ENCODE data around the gene ANKDD1A. TPM values are rescaled to one million over a fixed set of nuclear protein-coding genes. Genes with fewer than 3 reads are reported as not detected.

The ANKDD1A gene
- total RNA-seq, 1 experiment from 2014 or later = 0.16 TPM

DNA sequence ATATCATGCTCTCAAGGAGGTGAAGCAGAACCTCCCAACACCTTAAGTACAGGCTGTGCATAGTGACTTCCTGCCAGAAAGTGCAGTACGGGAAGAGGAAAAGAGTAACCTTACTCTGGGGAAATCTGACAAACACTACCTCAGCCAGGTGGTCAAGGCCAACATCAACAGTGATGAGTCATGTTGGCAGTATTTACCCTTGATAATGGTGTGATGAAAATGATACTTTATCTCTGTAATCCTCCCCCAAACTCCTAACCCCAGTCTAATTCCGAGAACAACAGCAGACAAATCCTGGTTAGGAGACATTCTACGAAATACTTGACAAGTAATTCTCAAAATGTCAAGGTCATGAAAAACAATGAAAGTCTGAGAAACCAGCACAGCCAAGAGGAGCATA, 26.5 kb downstream of the ANKDD1A start:
- Mint-ChIP-seq H3K36me3 (ENCODE audit: insufficient read depth, unreplicated experiment) (no peaks in the 10 kb centered on the region), H3K4me1 (ENCODE audit: insufficient read depth, unreplicated experiment) (no peaks in the 10 kb centered on the region), H3K27ac (ENCODE audit: low read depth, unreplicated experiment) (no peak overlapping the region), H3K9me3 (ENCODE audit: unreplicated experiment) (peaks cover 6% of the 10 kb centered on the region), H3K4me3 (ENCODE audit: unreplicated experiment) (no peak overlapping the region), H3K27me3 (ENCODE audit: insufficient read depth, unreplicated experiment) (no peaks in the 10 kb centered on the region)
- ChIA-PET POLR2A (no interaction called here), CTCF (no interaction called here)
- DNase-seq (ENCODE audit: unreplicated experiment) = peak; percentile 66
- intact Hi-C loops (cut with micrococcal nuclease) = no loop called here
- TF ChIP-seq, protein P1, sequence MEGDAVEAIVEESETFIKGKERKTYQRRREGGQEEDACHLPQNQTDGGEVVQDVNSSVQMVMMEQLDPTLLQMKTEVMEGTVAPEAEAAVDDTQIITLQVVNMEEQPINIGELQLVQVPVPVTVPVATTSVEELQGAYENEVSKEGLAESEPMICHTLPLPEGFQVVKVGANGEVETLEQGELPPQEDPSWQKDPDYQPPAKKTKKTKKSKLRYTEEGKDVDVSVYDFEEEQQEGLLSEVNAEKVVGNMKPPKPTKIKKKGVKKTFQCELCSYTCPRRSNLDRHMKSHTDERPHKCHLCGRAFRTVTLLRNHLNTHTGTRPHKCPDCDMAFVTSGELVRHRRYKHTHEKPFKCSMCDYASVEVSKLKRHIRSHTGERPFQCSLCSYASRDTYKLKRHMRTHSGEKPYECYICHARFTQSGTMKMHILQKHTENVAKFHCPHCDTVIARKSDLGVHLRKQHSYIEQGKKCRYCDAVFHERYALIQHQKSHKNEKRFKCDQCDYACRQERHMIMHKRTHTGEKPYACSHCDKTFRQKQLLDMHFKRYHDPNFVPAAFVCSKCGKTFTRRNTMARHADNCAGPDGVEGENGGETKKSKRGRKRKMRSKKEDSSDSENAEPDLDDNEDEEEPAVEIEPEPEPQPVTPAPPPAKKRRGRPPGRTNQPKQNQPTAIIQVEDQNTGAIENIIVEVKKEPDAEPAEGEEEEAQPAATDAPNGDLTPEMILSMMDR (IDR thresholded peaks at IDR 0.05; ENCODE audit: unreplicated experiment) = no peak
- BruUV-seq (replicated peaks) = no TSS peak

DNA sequence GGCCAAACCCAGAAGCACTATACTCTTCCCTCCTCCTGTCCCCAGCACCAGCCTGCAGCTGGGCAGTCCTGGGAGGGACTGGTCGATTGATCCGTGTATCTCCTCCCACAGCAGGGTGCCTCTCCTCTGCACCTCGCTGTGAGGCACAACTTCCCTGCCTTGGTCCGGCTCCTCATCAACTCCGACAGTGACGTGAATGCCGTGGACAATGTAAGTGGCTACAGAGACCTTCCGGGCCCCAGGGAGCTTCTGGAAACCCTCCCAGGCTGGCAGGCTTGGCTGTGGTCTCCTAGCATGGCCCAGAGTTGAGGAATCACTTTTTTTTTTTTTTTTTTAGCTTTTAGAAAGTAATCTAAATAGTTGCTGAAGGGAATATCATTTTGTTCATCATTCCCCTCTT, 30.7 kb downstream of the ANKDD1A start:
- POLR2A ChIA-PET = no interaction called here
- TF ChIP-seq, protein P1 (IDR thresholded peaks at IDR 0.05; ENCODE audit: unreplicated experiment) = no peak
- H3K4me3 Mint-ChIP-seq (ENCODE audit: unreplicated experiment) = no peak overlapping the region
- H3K9me3 Mint-ChIP-seq (ENCODE audit: unreplicated experiment) = peaks cover 6% of the 10 kb centered on the region
- CTCF ChIA-PET = interaction anchor here (0.7 kb wide), 1 partner anchor 55 kb away, joined by 3 read pairs; no protein-coding TSS in a partner anchor
- BruUV-seq (replicated peaks) = no TSS peak
- H3K27me3 Mint-ChIP-seq (ENCODE audit: insufficient read depth, unreplicated experiment) = no peaks in the 10 kb centered on the region
- DNase-seq (ENCODE audit: unreplicated experiment) = no peak
- intact Hi-C loops (cut with micrococcal nuclease) = no loop called here
- no peaks in the 10 kb centered on the region for H3K4me1 Mint-ChIP-seq (ENCODE audit: insufficient read depth, unreplicated experiment)
- no peaks in the 10 kb centered on the region for H3K36me3 Mint-ChIP-seq (ENCODE audit: insufficient read depth, unreplicated experiment)
- H3K27ac Mint-ChIP-seq (ENCODE audit: low read depth, unreplicated experiment) = no peak overlapping the region

DNA sequence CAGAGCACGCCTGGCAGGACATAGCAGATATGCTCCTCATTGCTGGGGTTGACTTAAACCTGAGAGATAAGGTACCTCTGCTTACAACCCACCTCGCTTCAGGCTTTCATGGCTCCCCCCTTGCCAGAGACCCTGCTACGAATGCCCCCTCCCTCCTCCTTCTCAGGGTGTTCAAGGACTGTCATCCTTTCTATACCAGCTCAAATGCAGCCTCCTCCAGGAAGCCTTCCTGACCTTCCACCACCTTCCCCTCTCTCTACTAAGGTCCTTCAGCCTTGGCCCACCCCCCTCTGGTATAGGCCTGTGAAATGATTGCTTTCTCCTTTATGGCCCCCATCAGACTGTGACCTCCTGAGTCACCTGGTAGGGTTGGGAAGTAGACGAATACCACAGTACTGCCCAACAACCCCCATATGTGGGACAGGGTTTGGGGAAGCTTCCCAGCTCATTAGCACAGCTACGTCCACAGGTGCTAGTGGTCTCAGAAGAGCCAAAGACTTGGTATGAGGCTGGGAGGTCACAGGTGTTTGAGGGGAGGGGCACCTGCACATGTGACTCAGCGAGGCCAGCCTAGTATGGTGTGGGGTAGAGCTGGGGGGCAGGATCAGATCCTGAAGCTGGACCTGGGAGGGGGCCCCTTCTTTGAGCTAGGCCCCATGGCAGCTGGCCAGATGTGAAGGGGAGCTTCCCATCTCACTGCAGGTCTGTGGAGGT, 32.0 kb downstream of the ANKDD1A start:
- H3K27ac Mint-ChIP-seq (ENCODE audit: low read depth, unreplicated experiment) = no peak overlapping the region
- TF ChIP-seq, protein P1 (IDR thresholded peaks at IDR 0.05; ENCODE audit: unreplicated experiment) = no peak
- no peaks in the 10 kb centered on the region for H3K36me3 Mint-ChIP-seq (ENCODE audit: insufficient read depth, unreplicated experiment)
- no peaks in the 10 kb centered on the region for H3K27me3 Mint-ChIP-seq (ENCODE audit: insufficient read depth, unreplicated experiment)
- DNase-seq (ENCODE audit: unreplicated experiment) = no peak
- H3K4me1 Mint-ChIP-seq (ENCODE audit: insufficient read depth, unreplicated experiment) = no peaks in the 10 kb centered on the region
- CTCF ChIA-PET = interaction anchor here (1.0 kb wide), 1 partner anchor 21 kb away, joined by 4 read pairs; no protein-coding TSS in a partner anchor
- POLR2A ChIA-PET = interaction anchor here (1.1 kb wide), 1 partner anchor 21 kb away, joined by 3 read pairs; no protein-coding TSS in a partner anchor
- no TSS peak for BruUV-seq (replicated peaks)
- H3K4me3 Mint-ChIP-seq (ENCODE audit: unreplicated experiment) = no peak overlapping the region
- peaks cover 6% of the 10 kb centered on the region for H3K9me3 Mint-ChIP-seq (ENCODE audit: unreplicated experiment)
- intact Hi-C loops (cut with micrococcal nuclease) = no loop called here

DNA sequence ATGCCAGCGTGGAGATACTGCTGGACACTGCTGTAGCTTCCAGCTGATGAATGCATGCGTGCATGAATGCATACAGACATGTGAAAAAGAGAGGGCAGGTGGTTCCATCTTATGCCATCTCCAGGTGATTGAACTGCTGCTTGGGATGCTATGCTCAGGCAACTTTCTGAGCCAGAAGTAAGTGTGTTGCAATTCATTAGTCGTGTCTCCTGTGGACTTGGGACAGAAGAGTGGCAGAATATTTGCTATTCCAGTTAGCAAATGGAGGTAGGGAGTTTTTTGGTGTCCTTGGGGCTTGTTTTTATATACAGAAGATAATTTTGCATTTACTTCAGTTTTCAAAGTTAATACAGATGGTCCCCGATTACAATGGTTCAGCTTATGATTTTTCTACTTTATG, 33.3 kb downstream of the ANKDD1A start:
- Mint-ChIP-seq H3K4me3 (ENCODE audit: unreplicated experiment) (no peak overlapping the region), H3K27me3 (ENCODE audit: insufficient read depth, unreplicated experiment) (no peaks in the 10 kb centered on the region), H3K9me3 (ENCODE audit: unreplicated experiment) (peaks cover 4% of the 10 kb centered on the region), H3K27ac (ENCODE audit: low read depth, unreplicated experiment) (no peak overlapping the region), H3K4me1 (ENCODE audit: insufficient read depth, unreplicated experiment) (no peaks in the 10 kb centered on the region), H3K36me3 (ENCODE audit: insufficient read depth, unreplicated experiment) (no peaks in the 10 kb centered on the region)
- POLR2A ChIA-PET = interaction anchor here (0.6 to 1.1 kb wide), 2 partner anchors 11 to 22 kb away, joined by 3 read pairs; no protein-coding TSS in a partner anchor
- TF ChIP-seq, protein P1 (IDR thresholded peaks at IDR 0.05; ENCODE audit: unreplicated experiment) = no peak
- CTCF ChIA-PET = no interaction called here
- DNase-seq (ENCODE audit: unreplicated experiment) = no peak
- BruUV-seq (replicated peaks) = no TSS peak
- intact Hi-C loops (cut with micrococcal nuclease) = no loop called here

All from MCF 10A (cell line).